ENCODE results near the gene NEO1. TPM values are rescaled to one million over a fixed set of nuclear protein-coding genes. Genes with fewer than 3 reads are reported as not detected.

The NEO1 gene
- polyA plus RNA-seq, 1 of the 3 experiments (the other 2 are of a cell fraction) = 13.1 TPM

- no peaks in the 10 kb centered on the region for H3K79me2 ChIP-seq (ENCODE audit: insufficient read depth)
- no peaks in the 10 kb centered on the region for H3K4me1 ChIP-seq (ENCODE audit: control insufficient read depth in 1 of 2, insufficient read depth in 2 of 2, low read depth in 1 of 2, low read length in 1 of 2)
- WGBS (ENCODE audit: low lambda C conversion rate) = 90% methylated on average over 5 of the region's 5 CpGs
- peaks cover 14 to 32% of the 10 kb centered on the region in 2 experiments for H3K36me3 ChIP-seq (replicated peaks in 1 of 2; ENCODE audit: control insufficient read depth in 1 of 2, insufficient read depth in 2 of 2, low read length in 1 of 2)
- H3K9ac ChIP-seq = no peak overlapping the region
- no peaks in the 10 kb centered on the region for H3K9me2 ChIP-seq
- no peaks in the 10 kb centered on the region for H3K9me3 ChIP-seq
- ChIA-PET POLR2A (no interaction called here), CTCF (interaction anchor here (0.7 to 6.7 kb wide), 19 partner anchors 11 to 557 kb away, joined by 3 to 99 read pairs (median 5); no protein-coding TSS in a partner anchor)
- no peak overlapping the region for H2AFZ ChIP-seq (ENCODE audit: low read depth)
- H3K27me3 ChIP-seq (ENCODE audit: insufficient read depth) = no peaks in the 10 kb centered on the region
- no peak overlapping the region for H3K4me2 ChIP-seq
- no peaks in the 10 kb centered on the region for H3F3A ChIP-seq (replicated peaks; ENCODE audit: insufficient read depth)
- no peak overlapping the region for H3K27ac ChIP-seq (ENCODE audit: low read depth in 2 of 2, low read length in 1 of 2)
- TF ChIP-seq GATA2 (CRISPR knock-in tag; IDR thresholded peaks at IDR 0.05) (no peak), RCOR1 (IDR thresholded peaks at IDR 0.05; ENCODE audit: low read length) (no peak), ZBTB33 (IDR thresholded peaks at IDR 0.05; ENCODE audit: borderline replicate concordance, low read depth) (no peak), RXRA (IDR thresholded peaks at IDR 0.05; ENCODE audit: borderline replicate concordance, low read depth) (no peak), REST (IDR thresholded peaks at IDR 0.05; ENCODE audit: low read depth, low read length) (no peak), TCF12 (IDR thresholded peaks at IDR 0.05) (no peak), RAD21 (IDR thresholded peaks at IDR 0.05; ENCODE audit: low read length) (no peak), FOSL2 (IDR thresholded peaks at IDR 0.05; ENCODE audit: borderline replicate concordance, low read depth) (no peak), TEAD4 (IDR thresholded peaks at IDR 0.05; ENCODE audit: borderline replicate concordance, insufficient read depth) (no peak), GABPA (IDR thresholded peaks at IDR 0.05; ENCODE audit: low read depth) (no peak), FOXJ3 (CRISPR knock-in tag; IDR thresholded peaks at IDR 0.05) (no peak)
- TF ChIP-seq, protein P1, sequence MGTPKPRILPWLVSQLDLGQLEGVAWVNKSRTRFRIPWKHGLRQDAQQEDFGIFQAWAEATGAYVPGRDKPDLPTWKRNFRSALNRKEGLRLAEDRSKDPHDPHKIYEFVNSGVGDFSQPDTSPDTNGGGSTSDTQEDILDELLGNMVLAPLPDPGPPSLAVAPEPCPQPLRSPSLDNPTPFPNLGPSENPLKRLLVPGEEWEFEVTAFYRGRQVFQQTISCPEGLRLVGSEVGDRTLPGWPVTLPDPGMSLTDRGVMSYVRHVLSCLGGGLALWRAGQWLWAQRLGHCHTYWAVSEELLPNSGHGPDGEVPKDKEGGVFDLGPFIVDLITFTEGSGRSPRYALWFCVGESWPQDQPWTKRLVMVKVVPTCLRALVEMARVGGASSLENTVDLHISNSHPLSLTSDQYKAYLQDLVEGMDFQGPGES (IDR thresholded peaks at IDR 0.05; ENCODE audit: low read depth, low read length) = no peak
- no peaks in the 10 kb centered on the region for H4K20me1 ChIP-seq (ENCODE audit: insufficient read depth)
- no peak overlapping the region for H3K4me3 ChIP-seq (ENCODE audit: low read depth in 2 of 2, low read length in 1 of 2)
- DNase-seq = no peak
These were observed 212.6 kb downstream of the NEO1 start for GRCh38 chr15:73264881-73265280.
